Globus pallidus (tissue), 1 donor: ENCODE results near the gene OR51B4.
"Not testable (repeated sequence)": the region's sequence is repeated elsewhere in the genome, so short reads cannot be mapped to it uniquely, and the experiment has no call there.

Experiments
- DNase-seq: peaks from one replicate; pipeline ENCODE4 v3.0.0-alpha.2; 2015; ENCODE audit warnings: low spot score

The OR51B4 gene

GRCh38 chr11:5272395-5273017 lies 29.2 kb downstream of the OR51B4 start:
- DNase-seq: no peak

DNA sequence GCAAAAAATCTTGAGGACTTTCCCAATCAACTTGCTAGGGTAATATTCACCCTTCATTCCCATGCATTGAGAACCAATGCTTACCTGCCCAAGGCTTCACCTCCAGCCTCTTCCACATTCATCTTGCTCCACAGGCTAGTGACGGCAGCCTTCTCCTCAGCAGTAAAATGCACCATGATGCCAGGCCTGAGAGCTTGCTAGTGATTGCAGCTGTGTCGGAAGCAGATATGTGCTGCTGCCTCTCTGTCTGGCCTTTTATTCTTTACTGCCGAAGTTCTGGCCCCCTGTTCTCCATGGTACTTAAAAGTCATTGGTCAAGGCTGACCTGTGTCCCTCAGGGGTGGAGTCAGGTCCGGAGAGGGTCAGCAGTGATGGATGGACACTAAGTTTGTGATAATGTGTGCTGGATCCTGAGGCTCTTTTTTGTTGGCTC lies 32.0 kb downstream of the OR51B4 start, which contains the start of gene HBE1:
Gene HBE1, minus strand, starts transcription at position 231 of the 433 bp plus-strand sequence. Its CDS starts 55 bp downstream, at position 176.
- no peak for DNase-seq

- DNase-seq: no peak
These were observed 34.6 kb downstream of the OR51B4 start for GRCh38 chr11:5267033-5267563.

- no peak for DNase-seq
These were observed 35.1 kb downstream of the OR51B4 start for GRCh38 chr11:5266609-5267008.

DNA sequence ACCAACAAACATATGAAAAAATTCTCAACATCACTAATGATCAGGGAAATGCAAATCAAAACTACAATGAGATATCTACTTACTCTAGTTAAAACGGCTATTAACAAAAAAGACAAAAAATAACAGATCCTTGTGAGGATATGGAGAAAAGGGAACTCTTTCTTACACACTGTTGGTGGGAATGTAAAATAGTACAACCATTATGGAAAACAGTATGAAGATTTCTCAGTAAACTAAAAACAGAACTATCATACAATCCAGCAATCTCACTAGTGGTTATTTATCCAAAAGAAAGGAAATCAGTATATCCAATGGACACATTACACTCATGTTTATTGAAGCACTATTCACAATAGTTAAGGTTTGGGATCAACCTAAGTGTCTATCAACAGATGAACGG lies 35.9 kb downstream of the OR51B4 start:
- DNase-seq: no peak

GRCh38 chr11:5258543-5259262 lies 43.0 kb downstream of the OR51B4 start:
- DNase-seq: no peak

GRCh38 chr11:5257296-5257695 lies 44.5 kb downstream of the OR51B4 start:
- DNase-seq: no peak

DNA sequence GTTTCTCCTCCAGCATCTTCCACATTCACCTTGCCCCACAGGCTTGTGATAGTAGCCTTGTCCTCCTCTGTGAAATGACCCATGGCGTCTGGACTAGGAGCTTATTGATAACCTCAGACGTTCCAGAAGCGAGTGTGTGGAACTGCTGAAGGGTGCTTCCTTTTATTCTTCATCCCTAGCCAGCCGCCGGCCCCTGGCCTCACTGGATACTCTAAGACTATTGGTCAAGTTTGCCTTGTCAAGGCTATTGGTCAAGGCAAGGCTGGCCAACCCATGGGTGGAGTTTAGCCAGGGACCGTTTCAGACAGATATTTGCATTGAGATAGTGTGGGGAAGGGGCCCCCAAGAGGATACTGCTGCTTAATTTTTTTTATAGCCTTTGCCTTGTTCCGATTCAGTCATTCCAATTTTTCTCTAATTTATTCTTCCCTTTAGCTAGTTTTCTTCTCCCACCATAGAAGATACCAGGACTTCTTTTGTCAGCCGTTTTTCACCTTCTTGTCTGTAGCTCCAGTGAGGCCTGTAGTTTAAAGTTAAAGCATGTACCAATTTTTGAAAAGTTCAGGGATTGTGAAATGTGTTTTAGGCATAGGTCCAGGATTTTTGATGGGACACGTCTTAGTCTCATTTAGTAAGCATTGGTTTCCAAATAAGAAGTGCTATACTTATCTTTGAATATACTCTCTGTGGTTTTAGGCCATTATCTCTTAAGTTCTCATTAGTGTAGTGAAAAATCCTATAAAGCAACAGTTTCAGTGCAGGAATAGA lies 46.9 kb downstream of the OR51B4 start, which contains the start of gene HBG2:
Gene HBG2, minus strand, starts transcription at position 136 of the 768 bp plus-strand sequence. Its CDS starts 53 bp downstream, at position 83.
- not testable (repeated sequence) for DNase-seq

DNA sequence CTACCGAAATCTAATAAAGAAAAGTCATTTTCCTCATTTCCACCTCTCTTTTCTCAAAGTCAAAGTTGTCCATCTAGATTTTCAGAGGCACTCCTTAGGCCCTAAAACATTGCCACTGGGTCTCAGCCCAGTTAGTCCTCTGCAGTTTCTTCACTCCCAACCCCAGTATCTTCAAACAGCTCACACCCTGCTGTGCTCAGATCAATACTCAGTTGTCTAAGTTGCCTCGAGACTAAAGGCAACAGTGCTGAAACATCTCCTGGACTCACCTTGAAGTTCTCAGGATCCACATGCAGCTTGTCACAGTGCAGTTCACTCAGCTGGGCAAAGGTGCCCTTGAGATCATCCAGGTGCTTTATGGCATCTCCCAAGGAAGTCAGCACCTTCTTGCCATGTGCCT lies 47.7 kb downstream of the OR51B4 start:
- not testable (repeated sequence) for DNase-seq

GRCh38 chr11:5253440-5253839 lies 48.3 kb downstream of the OR51B4 start:
- not testable (repeated sequence) for DNase-seq

DNA sequence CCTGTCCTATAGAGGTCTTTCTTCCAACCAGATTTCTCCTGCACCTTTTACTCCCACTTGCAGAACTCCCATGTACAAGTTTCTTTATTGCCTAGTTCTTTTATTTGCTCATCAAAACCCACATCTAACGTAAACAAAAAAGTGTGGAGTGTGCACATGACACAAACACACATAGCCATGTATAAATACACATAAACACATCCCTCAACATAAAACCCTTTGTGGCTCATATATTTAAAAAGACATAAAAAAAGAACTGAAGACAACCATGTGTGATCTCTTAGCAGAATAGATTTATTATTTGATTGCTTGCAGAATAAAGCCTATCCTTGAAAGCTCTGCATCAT lies 48.9 kb downstream of the OR51B4 start:
- no peak for DNase-seq

- DNase-seq: no peak
These were observed 49.4 kb downstream of the OR51B4 start for GRCh38 chr11:5252192-5252918.

- DNase-seq: no peak
These were observed 50.0 kb downstream of the OR51B4 start for GRCh38 chr11:5251746-5252145.
